BJ (cell line): ENCODE data around the gene PARD3. TPM values are rescaled to one million over a fixed set of nuclear protein-coding genes. Genes with fewer than 3 reads are reported as not detected.
A peak's percentile ranks its signal among the peaks of the same experiment; 100 is the strongest.

Experiments
- CTCF ChIA-PET: fragments of 350-600 bp; formaldehyde crosslinking; extraction: SDS; loops from one replicate; lab custom pipeline; 2021; ENCODE audit warnings: antibody characterized with exemption, inconsistent platforms; lab: Yijun Ruan, JAX
- POLR2A ChIA-PET: fragments of 300-600 bp; sonication (Branson Sonifier 250); formaldehyde crosslinking; extraction: SDS; loops from one replicate; lab custom pipeline; 2021; ENCODE audit warnings: antibody characterized with exemption; lab: Charles Lee
- DNase-seq: peaks from one replicate; pipeline ENCODE4 v3.0.0-alpha.2; 2011; ENCODE audit warnings: low read depth
- H3K27me3 ChIP-seq: 2 replicates; pipeline ENCODE4 v1.6.0; 2011; ENCODE audit warnings: low read length; ENCODE audit not compliant: control insufficient read depth, insufficient read depth
- H3K36me3 ChIP-seq: 2 replicates; pipeline ENCODE4 v1.5.1; 2011; ENCODE audit warnings: low read length; ENCODE audit not compliant: control insufficient read depth, insufficient read depth
- H3K4me3 ChIP-seq: 2 replicates; pipeline ENCODE4 v1.5.1; 2011; ENCODE audit warnings: low read depth, mild to moderate bottlenecking, control low read depth, low read length
- CTCF ChIP-seq: IDR thresholded peaks from 2 replicates; pipeline ENCODE4 v1.5.1; 2011; ENCODE audit warnings: low read depth, mild to moderate bottlenecking, control low read depth, inconsistent platforms, low read length, moderate library complexity; ENCODE audit not compliant: insufficient read depth
- polyA plus RNA-seq: library from polyadenylated mRNA; depleted of rRNA; stranded (reverse); fragments of >200 nt; gene quantifications from 2 replicates; pipeline ENCODE4 v1.2.3, GENCODE V29; 2011

The PARD3 gene
- polyA plus RNA-seq, 1 experiment: 17.7 TPM

GRCh38 chr10:34087095-34087418, 728.0 kb downstream of the PARD3 start:
- POLR2A ChIA-PET: no interaction called here

GRCh38 chr10:34083567-34083966, 731.5 kb downstream of the PARD3 start:
- H3K27me3 ChIP-seq: no peaks in the 10 kb centered on the region; the same call in 1 of the 2 replicates
- DNase-seq: no peak
- POLR2A ChIA-PET: no interaction called here
- CTCF ChIA-PET: no interaction called here
- no peaks in the 10 kb centered on the region for H3K36me3 ChIP-seq
- H3K4me3 ChIP-seq: no peak overlapping the region
- no peak for TF ChIP-seq CTCF

More at GRCh38 chr10:34087095-34087418, 728.0 kb downstream of the PARD3 start:
- CTCF ChIA-PET: interaction anchor here (0.6 to 1.2 kb wide), 2 partner anchors 12 to 119 kb away, joined by 3 to 5 read pairs; no protein-coding TSS in a partner anchor
- no peak for DNase-seq
- TF ChIP-seq CTCF: no peak
- no peaks in the 10 kb centered on the region for H3K36me3 ChIP-seq
- H3K27me3 ChIP-seq: no peaks in the 10 kb centered on the region; the same call in none of the 2 replicates
- no peak overlapping the region for H3K4me3 ChIP-seq

- Histone ChIP-seq H3K4me3 (no peak overlapping the region), H3K27me3 (no peaks in the 10 kb centered on the region; the same call in 1 of the 2 replicates), H3K36me3 (no peaks in the 10 kb centered on the region)
- ChIA-PET POLR2A (no interaction called here), CTCF (no interaction called here)
- peak; percentile 23; the same call in 1 of the 2 replicates for TF ChIP-seq CTCF
- DNase-seq: no peak
These were observed 733.1 kb downstream of the PARD3 start for GRCh38 chr10:34081948-34082347.

GRCh38 chr10:34081347-34081743, 733.8 kb downstream of the PARD3 start:
- Histone ChIP-seq H3K4me3 (no peak overlapping the region), H3K36me3 (no peaks in the 10 kb centered on the region), H3K27me3 (no peaks in the 10 kb centered on the region; the same call in 1 of the 2 replicates)
- no peak for DNase-seq
- POLR2A ChIA-PET: no interaction called here
- CTCF ChIA-PET: no interaction called here
- TF ChIP-seq CTCF: no peak

- ChIA-PET CTCF (no interaction called here), POLR2A (no interaction called here)
- no peak for DNase-seq
- TF ChIP-seq CTCF: no peak
- Histone ChIP-seq H3K4me3 (no peak overlapping the region), H3K27me3 (no peaks in the 10 kb centered on the region; the same call in 1 of the 2 replicates), H3K36me3 (no peaks in the 10 kb centered on the region)
These were observed 734.4 kb downstream of the PARD3 start for GRCh38 chr10:34080485-34081346.
